NCI-H1105 treated with DMSO at 0.1 percent for 48 hours (cell line): ENCODE results near the gene IQCF6.
A peak's percentile ranks its signal among the peaks of the same experiment; 100 is the strongest.
"Not testable (repeated sequence)": the region's sequence is repeated elsewhere in the genome, so short reads cannot be mapped to it uniquely, and the experiment has no call there.

Experiments
- DNase-seq: peaks from one replicate; lab custom pipeline; 2025; lab: John Stamatoyannopoulos, UW

IQCF6 gene

DNA sequence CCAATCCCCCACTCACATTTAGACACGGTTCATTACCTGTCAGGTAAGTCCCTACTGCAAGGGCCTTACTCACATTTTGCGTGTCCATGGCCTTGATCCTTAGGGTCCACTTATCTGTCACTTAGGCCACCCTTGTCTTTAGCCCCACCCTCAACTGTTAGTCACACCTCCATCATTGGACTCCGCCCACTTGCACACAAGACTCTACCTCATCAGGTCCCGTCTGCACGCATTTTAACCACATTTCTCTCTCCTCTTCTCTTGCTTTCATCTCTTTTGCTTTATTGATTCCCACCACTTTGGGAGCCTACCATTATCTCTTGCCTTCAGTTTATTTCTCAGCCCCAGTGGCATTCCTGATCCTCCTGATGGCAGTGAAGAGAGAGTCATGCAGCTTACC lies at the start of gene IQCF6:
TSS of gene IQCF6 (minus strand) at position 101 of the 400 bp plus-strand sequence. CDS start at position 88, 13 bp downstream.
- DNase-seq, result no peak

DNA sequence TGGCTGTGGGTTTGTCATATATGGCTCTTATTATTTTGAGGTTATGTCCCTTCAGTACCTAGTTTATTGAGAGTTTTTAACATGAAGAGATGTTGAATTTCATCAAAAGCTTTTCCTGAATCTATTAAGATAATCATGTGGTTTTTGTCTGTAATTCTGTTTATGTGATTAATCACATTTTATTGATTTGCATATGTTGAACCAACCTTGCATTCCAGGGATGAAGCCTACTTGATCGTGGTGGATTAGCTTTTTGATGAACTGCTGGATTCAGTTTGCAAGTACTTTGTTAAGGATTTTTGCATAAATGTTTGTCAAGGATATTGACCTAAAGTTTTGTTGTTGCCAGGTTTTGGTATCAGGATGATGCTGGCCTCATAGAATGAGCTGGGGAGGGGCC lies 49.3 kb upstream of the IQCF6 start:
- DNase-seq, result no peak

DNA sequence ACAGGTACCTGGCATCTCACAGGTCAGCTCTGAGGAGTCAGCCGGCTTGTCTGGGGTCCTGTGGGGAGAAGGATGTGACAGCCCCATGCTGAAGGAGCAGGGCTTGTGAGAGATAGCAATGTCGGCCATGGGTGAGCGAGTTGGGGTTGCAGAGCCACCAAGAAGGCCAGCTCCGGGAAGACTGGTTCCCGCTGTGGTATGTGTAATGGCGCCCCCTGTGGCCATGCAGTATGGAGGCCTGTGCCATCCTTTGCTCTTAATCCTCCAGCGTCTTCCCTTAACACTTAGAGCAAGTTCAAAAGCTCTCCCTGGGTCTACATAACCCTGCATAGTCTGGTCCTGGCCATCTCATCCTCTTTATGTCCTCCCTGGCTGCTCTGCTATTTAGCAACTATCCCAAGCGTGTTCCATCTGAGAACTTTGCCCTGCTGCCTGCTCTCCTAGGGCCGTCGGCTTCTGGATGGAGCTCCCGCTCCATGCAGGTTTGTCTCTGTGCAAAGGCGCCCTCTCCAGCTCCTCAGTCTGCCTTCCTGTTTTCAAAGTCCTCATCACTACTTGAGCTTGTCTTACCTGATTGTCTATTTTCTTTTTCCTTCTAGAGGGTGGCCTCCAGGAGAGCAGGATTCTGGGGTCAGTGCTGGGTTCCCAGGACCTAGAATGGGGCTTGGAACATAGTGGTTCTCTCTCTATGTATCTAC lies 40.8 kb upstream of the IQCF6 start:
- DNase-seq, result no peak

DNA sequence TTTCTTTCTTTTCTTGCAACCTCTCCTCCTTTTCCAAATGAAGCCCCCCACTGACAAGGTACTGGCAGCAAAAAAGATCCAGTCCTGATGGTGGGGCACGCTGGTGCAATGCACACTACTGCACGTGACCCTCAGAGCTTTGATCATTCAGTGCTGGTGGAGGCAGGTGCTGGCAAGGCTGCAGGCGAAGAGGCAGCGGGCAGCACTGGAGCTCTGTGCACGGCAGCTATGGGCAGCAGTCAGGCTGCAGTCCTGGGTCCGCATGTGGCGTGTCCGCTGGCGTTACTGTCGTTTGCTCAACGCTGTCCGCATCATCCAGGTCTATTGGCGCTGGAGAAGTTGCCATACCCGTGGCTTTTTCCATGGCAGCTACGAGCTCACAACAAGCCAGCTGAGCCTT lies 40.1 kb upstream of the IQCF6 start:
- DNase-seq, result no peak

DNA sequence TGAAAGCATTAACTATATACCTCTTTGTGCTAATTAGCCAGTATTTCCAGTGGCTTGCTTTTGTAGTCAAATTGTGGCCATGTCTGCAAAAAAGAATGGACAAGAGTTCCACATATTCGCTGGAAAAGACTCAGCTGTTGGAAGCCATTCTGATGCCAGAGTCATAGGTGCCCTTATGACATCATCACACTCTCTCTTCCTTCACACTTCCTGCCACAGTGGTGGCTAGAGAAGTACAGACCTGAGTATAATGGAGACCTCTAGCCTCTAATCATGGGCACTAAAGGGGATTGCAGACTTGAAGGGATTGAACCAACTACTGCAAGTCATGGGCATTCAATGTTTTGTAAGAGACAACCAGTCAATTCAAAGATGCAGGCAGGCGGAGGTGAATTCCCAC lies 38.3 kb upstream of the IQCF6 start:
- DNase-seq, result no peak

DNA sequence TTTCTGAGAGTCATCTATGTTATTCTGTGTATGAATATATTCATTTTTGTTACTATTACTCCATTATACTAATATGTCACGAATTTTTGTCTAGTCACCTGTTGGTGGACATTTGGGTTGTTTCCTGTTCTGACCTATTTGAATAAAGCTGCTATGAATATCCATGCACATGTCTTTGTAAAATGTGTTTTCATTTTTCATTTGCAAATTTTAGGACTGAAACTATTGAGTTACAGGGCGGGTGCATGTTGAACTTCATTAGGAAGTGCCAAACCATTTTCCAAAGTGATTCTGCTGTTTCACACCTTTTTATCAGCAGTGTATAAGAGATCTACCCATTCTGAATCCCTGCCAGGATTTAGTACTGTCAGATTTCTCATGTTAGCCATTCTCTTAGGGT lies 37.7 kb upstream of the IQCF6 start:
- no peak for DNase-seq

DNA sequence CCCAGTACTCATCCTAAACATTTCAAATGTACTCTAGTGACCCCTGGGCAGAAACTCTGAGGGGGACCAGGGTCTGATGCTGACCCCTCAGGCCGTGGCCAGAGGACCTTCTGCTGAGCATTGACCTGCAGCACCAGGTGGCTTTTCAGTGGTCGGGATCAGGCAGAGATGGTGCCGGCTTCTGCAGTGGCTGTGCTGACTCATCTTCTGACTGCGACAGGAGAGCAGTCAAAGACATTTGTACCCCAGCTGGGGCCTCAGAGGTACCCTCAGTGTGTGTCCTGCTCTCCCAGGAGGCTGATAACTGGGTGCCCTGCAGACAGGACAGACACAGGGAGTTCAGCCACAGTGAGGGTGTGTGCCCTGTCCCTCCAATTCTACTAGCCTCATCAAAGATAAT lies 36.6 kb upstream of the IQCF6 start:
- no peak for DNase-seq

DNA sequence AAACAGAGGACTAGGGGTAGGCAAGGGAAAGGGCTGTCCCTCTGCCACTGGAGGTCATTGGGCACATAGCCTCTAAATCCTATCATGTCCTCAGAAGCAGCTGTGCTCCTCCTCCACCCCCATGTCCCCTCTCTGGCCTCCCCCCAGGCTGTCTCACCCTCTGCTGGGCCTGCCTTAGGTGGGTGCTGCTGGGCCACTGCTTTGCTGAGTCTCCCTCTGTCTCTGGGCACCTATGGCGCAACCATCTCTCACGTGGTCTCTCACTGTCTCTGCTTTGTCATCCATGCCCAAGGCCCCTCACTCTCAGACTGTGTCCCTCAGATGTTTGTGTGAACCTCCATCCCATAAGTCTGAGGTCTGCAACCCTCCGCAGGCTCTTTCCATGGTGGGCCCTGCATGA lies 35.0 kb upstream of the IQCF6 start:
- no peak for DNase-seq

DNA sequence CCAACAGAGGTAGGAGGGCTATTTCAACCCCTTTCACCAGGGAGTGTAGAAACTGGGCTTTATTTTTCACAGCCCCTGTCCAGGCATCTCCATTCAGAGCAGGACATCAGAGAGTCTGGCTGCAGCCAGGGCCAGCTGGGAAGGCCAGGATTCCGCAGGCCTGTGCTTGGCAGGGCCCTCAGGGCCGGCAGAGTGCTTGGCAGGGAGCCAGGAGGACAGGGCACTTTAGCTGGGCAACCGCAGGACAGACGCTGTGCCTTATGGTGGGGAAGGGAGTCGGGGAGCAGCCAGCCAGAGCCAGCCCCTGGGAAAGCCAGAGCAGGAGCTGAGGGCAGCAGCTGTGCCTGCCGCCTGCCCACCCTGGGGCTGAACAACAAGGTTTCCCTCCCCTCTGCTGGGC lies 34.5 kb upstream of the IQCF6 start:
- DNase-seq, result no peak

DNA sequence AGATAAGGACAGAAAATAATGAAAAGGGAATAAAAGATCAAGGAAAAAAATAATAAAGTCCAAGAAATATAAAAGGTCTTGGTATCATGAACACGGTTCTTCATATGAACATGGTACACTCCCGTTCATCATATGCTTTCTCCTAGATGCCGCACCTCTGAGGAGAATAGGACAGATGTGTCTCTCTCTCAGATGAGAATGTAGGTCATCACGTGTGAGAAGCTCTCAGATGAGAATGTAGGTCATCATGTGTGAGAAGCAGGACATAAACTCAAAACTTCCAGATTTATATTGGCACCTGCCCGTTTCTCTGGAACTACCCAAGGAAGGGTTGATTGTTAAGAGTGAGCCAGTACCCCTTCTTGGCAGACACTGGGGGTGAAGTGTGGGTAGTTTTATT lies 29.9 kb upstream of the IQCF6 start:
- DNase-seq, result no peak

DNA sequence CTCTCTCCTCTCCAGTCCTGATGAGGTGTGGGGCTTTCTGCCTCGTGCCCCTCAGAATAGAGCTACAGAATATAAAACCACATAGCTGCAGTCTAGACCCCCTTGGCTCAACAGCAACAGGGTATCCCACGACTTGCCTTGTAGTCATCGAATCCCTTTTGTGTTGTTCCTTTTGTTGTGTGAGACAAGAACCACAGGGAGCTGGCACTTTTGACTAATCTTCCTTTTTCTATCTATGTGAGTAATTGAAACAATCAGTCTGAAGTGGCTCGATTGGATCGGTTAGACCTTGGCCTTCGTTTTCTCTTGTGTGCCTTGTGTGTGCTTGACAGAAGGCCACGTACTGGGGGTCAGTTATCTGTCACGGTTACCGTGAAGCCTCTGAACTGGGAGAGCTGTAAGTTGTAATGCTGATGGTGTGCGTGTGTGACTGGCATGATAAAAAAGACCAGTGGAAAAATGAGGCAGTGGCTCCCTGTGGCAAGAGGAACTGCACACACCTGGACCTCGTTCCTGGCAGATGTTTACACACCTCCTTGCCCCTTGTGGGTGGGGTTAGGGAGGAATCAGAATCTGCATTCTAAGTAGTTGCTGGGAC lies 23.2 kb upstream of the IQCF6 start:
- no peak for DNase-seq

DNA sequence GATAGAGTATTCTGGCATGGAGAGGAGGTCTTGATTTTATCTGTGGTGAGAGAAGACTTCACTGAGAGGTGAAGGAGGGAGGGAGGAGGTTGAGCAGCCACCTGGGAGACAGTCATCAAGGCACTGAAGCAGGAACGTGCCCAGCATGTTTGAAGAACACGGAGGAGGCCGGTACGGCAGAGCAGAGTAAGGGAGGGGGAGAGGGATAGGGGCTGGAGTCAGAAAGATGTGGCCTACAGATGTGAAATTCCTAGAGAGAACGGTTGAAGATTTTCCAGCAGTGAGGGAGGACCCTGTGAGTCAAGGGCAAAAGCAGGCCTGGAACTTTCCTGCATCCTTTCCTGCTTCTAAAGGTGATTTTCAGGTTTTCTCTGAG lies 21.7 kb upstream of the IQCF6 start:
- no peak for DNase-seq

DNA sequence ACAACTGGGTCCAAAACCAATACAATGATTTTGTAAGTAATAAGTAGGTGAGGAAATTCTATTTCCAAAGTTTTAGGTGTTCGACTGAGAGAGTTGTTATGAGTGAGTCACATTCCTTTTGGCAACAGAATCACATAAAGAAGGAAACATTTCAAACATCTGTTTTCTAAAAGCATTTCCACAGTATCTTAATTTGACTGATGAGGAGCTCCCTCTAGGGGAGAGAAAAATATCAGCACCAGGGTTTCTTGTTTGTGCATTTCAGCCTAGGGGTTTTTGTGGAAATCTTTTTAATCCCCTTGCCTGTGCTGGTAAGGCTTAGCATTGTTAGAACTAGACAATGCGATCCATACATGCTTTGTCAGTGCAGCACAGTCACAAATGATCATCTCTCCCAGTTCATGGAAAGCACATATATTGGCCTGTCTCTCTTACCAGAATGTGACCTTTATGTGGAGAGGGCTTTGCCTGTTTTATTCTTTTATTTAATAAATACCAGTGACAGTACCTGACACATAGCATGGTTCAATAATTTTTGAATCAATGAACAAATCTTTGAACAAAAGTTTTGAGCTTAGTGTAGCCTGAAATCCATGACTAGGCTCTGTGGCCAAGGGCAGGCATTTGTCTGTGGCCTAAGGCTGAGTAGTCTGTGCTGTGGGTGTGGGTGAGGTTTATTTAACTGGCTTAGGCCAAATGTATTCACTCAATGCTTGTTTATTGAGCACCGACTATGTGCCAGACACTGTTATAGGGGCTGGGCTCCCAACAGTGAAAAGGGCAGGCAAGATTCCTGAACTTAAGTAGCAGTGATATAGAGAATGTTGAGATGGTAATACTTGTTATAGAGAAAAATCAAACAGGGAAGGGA lies 21.1 kb upstream of the IQCF6 start:
- DNase-seq, result peak; percentile 45

DNA sequence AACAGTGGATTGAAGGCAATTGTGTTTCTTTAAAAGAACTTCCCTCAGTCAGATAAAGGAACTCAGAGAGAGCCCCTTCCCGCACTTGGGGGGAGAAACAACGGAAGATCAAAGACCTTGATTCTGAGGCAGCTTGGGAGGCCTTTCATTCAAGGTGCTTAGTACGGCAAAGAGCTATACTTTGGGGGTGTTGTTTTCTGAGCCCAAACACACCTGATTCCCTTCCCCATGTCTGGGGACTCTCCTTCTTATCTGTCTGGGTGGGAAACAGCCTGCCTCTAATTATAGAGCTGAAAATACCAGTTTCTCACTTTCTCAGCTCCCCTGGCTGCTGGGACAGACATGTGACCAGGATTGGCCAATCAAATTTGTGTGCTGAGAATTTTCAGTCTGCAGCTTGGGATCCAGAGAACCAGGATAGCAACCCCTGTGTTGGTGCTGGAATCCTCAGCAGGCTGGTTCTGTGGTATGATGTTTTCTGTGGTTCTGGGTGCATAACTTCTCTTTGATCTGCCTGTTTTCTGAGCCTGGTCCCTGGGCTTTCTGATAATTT lies 19.4 kb upstream of the IQCF6 start:
- DNase-seq, result no peak

DNA sequence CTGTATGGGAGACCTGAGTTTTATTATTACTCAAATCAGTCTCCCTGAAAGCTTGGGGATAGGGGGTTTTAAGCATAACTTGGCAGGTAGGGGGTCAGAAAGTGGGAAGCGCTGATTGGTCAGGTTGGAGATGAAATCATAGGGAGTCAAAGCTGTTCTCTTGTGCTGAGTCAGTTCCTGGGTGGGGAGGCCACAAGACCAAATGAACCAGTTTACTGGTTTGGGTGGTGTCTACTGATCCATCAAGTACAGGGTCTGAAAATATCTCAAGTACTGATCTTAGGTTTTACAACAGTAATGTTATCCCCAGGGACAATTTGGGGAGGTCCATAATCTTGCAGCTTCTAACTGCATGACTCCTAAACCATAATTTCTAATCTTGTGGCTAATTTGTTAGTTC lies 17.8 kb upstream of the IQCF6 start:
- no peak for DNase-seq

DNA sequence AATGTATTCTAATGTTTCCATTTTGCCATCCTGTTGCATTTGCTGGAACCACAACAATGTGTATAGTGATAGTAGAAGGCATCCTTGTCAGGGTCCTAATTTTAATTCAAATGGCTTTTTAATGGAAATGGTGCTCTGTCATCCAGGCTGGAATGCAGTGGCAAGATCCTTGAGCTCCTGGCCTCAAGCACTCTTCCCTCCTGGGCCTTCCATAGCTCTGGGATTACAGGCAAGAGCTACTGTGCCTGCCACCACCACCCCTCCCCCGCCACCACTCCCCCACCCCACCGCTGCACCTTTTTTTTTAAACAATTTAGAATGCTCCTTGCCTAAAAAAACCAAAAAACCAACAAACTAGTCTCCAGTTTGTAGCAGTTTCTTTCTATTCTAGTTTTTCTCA lies 15.2 kb upstream of the IQCF6 start:
- DNase-seq, result no peak

DNA sequence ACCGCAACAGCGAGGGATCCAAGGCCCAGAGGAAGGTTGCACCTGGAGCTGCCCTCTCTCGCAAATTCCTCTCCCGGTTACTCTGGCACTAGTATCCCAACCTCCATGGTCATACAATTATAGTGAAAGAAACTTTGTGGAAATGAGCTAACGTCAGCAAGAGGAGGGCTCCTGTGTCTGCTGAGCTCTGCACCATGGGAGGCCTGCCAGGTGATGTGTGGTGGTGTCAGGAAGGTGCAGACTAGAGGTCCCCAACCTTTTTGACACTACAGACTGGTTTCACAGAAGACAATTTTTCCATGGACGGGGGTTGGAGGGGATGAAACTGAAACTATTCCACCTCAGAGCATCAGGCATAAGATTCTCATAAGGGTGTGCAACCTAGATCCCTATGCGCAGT lies 13.2 kb upstream of the IQCF6 start:
- DNase-seq, result no peak

DNA sequence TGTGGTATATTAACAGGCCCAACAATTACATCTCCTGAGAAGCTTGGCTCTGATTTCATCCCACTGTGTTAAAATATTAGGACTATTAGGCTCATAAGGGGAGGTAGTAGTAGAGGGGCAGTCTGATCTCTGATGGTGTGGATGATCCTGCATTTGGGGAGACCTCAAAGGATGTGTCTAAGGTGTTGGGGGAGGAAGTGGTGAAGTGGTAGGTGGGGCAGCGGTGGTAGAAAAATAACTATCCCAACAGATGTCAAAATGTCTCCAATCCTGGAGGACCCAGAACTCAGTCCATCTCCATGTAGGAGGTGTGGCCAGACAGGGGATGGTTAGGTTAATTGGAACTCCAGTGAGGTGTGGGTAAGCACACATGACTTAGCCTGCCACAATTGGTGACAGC lies 10.4 kb upstream of the IQCF6 start:
- no peak for DNase-seq

DNA sequence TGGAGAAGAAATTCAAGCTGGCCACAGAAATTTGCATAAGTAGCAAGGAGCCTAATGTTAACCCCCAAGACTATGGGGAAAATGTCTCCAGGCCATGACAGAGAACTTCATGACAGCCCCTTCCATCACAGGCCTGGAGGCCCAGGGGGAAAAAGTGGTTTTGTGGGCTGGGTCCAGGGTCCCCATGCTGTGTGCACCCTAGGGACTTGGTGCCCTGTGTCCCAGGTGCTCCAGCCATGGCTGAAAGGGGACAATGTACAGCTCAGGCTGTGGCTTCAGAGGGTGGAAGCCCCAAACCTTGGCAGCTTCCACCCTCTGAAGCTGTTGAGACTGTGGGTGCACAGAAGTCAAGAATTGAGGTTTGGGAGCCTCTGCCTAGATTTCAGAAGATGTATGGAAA lies 8.5 kb upstream of the IQCF6 start:
- DNase-seq, result not testable (repeated sequence)

DNA sequence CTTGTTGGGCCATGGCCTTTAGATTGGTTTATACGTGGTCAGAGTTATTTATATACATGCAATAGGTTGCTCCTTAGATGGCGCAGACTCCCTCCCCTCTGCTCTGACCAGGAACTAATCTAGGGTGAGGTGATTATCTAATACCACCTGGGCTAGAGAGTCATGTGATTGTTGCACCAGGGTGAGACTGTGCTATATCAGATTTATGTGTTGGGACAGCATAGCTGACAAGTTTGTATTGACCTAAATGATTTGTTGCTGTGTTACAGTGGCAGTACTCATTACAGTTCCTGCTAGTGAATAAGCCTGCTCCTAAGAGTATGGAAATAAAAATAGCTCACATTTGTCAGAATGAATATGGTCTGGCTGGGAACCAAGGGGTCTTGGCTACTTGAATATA lies 7.2 kb upstream of the IQCF6 start:
- no peak for DNase-seq

DNA sequence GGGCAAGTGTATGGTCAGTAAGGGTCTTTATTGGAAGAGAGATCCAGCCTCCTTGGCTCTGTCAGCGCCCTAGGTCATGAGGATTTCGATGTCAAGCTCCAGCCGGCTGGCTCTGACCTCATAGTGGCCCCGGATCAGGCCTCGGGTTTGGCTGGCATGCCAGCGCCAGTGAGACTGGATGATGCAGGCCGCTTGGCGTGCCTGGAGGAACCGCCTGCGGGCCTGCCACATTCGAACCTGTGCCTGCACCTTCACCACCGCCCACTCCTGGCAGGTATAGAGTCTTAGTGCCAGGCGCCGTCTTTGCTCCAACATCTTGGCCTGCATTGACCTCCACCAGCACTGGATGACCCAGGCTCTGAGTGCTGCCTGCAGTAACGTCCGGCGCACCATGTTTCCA lies 483 bp downstream of the IQCF6 start:
- DNase-seq, result no peak

DNA sequence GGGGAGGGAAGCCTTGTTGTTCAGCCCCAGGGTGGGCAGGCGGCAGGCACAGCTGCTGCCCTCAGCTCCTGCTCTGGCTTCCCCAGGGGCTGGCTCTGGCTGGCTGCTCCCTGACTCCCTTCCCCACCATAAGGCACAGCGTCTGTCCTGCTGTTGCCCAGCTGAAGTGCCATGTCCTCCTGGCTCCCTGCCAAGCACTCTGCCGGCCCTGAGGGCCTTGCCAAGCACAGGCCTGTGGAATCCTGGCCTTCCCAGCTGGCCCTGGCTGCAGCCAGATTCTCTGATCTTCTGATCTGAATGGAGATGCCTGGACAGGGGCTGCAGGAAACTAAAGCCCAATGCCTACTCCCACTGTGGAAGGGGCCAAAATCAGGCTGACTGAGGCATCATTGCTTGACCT lies 1.1 kb downstream of the IQCF6 start:
- peak; percentile 36 for DNase-seq

DNA sequence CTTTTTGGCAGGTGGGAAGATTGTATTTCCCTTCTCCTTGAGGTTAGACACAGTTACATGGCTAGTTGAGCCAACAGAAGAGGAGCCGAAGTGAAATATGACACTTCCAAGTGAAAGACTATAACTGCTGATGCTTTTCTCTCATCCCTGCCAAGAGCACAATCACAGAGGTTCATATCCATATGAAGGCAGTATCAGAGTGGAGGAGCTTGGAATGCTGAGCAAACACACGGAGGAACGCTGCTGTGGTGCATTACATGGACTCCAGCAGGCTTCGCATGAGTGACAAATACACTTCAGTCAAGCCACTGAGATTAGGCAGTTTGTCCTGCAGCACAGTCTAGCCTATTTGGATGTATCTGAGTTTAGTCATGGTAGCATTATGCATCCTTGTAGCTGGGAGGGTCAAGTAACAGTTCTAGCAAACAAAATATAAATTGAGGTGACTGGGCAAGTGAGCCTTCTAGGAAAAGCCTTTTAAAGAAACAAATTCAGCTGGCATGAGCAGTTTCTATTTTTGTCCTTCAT lies 5.4 kb downstream of the IQCF6 start:
- DNase-seq, result peak; percentile 1
